Measurements from ENCODE around the gene SLC41A3.

- TF ChIP-seq, protein P1, sequence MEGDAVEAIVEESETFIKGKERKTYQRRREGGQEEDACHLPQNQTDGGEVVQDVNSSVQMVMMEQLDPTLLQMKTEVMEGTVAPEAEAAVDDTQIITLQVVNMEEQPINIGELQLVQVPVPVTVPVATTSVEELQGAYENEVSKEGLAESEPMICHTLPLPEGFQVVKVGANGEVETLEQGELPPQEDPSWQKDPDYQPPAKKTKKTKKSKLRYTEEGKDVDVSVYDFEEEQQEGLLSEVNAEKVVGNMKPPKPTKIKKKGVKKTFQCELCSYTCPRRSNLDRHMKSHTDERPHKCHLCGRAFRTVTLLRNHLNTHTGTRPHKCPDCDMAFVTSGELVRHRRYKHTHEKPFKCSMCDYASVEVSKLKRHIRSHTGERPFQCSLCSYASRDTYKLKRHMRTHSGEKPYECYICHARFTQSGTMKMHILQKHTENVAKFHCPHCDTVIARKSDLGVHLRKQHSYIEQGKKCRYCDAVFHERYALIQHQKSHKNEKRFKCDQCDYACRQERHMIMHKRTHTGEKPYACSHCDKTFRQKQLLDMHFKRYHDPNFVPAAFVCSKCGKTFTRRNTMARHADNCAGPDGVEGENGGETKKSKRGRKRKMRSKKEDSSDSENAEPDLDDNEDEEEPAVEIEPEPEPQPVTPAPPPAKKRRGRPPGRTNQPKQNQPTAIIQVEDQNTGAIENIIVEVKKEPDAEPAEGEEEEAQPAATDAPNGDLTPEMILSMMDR (IDR thresholded peaks at IDR 0.05), result no peak
- TF ChIP-seq EP300 (IDR thresholded peaks at IDR 0.05; ENCODE audit: low read depth), result no peak
Measured at GRCh38 chr3:125960066-125960424, 123.9 kb downstream of the SLC41A3 start.

Measured in transverse colon (tissue), 3 donors.